Ascending aorta (tissue), 2 donors: Measurements from ENCODE around the gene WRNIP1. TPM values are rescaled to one million over a fixed set of nuclear protein-coding genes. Genes with fewer than 3 reads are reported as not detected.

Source experiments
- DNase-seq, 2 donors: peaks; one replicate each; pipeline ENCODE4 v3.0.0-alpha.2; 2019; ENCODE audit warnings: low spot score in 2 of 2
- H3K27ac ChIP-seq, 2 donors: fragments of 200-600 bp; sonication (generic); one replicate each; pipeline ENCODE4 v1.5.1; 2016 to 2017; ENCODE audit warnings: mild to moderate bottlenecking in 1 of 2
- H3K27me3 ChIP-seq: fragments of 200-600 bp; sonication (generic); one replicate; pipeline ENCODE4 v1.5.1; 2017
- H3K36me3 ChIP-seq, 2 donors: fragments of 200-600 bp; sonication (generic); one replicate each; pipeline ENCODE4 v1.5.1; 2016
- H3K4me1 ChIP-seq, 2 donors: fragments of 200-600 bp; sonication (generic); one replicate each; pipeline ENCODE4 v1.5.1; 2016 to 2017; ENCODE audit warnings: mild to moderate bottlenecking in 1 of 2
- H3K4me3 ChIP-seq, 2 donors: fragments of 200-600 bp; sonication (generic); one replicate each; pipeline ENCODE4 v1.5.1; 2016 to 2017; ENCODE audit warnings: mild to moderate bottlenecking in 1 of 2
- H3K9me3 ChIP-seq, 2 donors: fragments of 200-600 bp; sonication (generic); one replicate each; pipeline ENCODE4 v1.5.1; 2016
- intact Hi-C: fragments of 100-400 bp; cut with DNase I; formaldehyde crosslinking; loops from one replicate; pipeline ENCODE4 v1.15.1; 2023
- total RNA-seq: library from RNA; depleted of rRNA; stranded (reverse); fragments of >200 nt; gene quantifications from one replicate; pipeline ENCODE4 v1.1.0, GENCODE V29; 2016
- TF ChIP-seq, protein P1 (sequence below), 3 experiments: fragments of 200-600 bp in 2 of 3; fragments of 450-650 bp in 1 of 3; sonication (generic) in 2 of 3; IDR thresholded peaks; one replicate each; pipeline ENCODE4 v1.5.1; 2016 to 2019; ENCODE audit warnings: antibody characterized with exemption in 3 of 3, mild to moderate bottlenecking in 1 of 3, moderate library complexity in 1 of 3

WRNIP1 gene
- total RNA-seq, 1 donor from 2014 or later = 100 TPM

DNA sequence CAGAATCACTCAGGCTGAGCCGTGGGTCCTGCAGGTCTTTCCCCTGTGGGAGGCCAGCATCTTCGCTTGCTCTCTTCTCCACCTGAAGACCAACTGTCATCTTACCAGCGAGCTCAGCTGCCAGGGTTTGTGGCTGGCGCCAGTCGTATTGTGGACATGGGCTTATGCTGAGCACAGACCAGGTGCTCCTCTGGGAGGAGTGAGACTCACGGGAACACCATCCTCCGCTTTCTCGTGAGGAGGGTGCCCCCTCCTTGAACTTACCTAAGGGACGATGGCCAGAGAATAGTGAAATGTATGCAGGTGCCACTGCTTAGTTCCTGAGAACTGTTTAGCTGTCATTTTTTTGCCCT lies 17.1 kb downstream of the WRNIP1 start:
- Histone ChIP-seq H3K27me3 (no peaks in the 10 kb centered on the region), H3K9me3 (no peaks in the 10 kb centered on the region), H3K27ac (no peak overlapping the region), H3K4me1 (peaks cover 0 to 3% of the 10 kb centered on the region in 2 donors), H3K4me3 (no peak overlapping the region), H3K36me3 (peaks cover 11 to 43% of the 10 kb centered on the region in 2 donors)
- intact Hi-C loops = no loop called here
- TF ChIP-seq, protein P1, sequence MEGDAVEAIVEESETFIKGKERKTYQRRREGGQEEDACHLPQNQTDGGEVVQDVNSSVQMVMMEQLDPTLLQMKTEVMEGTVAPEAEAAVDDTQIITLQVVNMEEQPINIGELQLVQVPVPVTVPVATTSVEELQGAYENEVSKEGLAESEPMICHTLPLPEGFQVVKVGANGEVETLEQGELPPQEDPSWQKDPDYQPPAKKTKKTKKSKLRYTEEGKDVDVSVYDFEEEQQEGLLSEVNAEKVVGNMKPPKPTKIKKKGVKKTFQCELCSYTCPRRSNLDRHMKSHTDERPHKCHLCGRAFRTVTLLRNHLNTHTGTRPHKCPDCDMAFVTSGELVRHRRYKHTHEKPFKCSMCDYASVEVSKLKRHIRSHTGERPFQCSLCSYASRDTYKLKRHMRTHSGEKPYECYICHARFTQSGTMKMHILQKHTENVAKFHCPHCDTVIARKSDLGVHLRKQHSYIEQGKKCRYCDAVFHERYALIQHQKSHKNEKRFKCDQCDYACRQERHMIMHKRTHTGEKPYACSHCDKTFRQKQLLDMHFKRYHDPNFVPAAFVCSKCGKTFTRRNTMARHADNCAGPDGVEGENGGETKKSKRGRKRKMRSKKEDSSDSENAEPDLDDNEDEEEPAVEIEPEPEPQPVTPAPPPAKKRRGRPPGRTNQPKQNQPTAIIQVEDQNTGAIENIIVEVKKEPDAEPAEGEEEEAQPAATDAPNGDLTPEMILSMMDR (IDR thresholded peaks at IDR 0.05) = no peak
- no peak for DNase-seq

DNA sequence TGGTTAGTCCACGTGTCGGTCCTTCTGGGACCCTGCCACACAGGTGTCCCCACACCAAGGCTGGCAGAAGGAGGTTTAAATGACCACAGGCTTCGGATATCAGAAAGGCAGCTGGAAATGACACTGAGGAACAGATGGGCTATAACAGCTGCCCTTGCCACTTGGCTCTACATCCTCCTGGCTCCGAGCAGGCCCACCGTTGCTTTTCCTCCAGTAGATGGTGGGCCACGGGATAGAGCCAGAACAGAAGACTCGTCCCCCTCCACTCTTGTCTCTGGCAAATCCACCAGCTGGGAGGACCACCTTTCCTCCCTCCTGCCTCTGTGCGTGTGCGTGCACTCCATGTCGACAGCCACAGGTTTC lies 17.6 kb downstream of the WRNIP1 start:
- peaks cover 11 to 46% of the 10 kb centered on the region in 2 donors for H3K36me3 ChIP-seq

DNA sequence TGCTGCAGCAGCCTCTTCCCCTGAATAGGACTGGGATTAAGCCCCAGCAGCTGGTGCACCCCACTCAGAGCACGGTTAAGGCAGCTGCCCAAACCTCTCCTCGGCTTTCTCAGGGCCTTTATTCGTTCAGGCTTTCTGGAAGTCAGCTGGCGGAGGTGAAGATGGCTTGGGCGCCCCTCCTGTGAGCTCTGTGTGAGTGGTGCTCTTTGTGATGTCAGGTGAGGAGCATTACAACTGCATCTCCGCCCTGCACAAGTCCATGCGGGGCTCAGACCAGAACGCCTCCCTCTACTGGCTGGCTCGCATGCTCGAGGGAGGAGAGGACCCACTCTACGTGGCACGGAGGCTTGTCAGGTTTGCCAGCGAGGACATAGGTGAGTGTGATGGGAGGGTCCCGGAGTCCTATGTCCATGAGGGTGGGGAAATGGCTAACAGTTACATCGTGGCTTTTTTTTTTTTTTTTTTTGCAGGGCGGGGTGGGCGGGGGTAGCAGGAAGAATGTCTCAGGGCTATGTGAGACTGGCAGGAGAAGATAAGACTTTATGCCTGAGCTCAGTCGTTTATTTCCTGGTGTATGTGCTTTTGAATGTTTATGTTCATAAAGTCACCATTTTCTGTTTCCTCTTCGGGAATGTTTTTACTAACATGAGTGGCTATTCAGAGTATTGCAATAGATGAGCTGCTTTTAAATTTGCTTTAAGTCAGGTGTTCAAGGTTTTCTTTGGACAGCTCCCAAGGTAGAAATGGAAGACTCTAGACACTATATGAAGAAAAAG lies 18.2 kb downstream of the WRNIP1 start:
- intact Hi-C loops = no loop called here
- Histone ChIP-seq H3K27ac (no peak overlapping the region), H3K27me3 (no peaks in the 10 kb centered on the region), H3K4me3 (no peak overlapping the region), H3K36me3 (peaks cover 11 to 46% of the 10 kb centered on the region in 2 donors), H3K9me3 (no peaks in the 10 kb centered on the region), H3K4me1 (peaks cover 0 to 3% of the 10 kb centered on the region in 2 donors)
- TF ChIP-seq, protein P1 (IDR thresholded peaks at IDR 0.05) = peak in 1 of 3 experiments; percentile 18
- no peak for DNase-seq

More for the DNA sequence above, 17.6 kb downstream of the WRNIP1 start:
- H3K4me1 ChIP-seq = peaks cover 0 to 3% of the 10 kb centered on the region in 2 donors
- no peak for DNase-seq
- no peak overlapping the region for H3K27ac ChIP-seq
- H3K4me3 ChIP-seq = no peak overlapping the region
- no peaks in the 10 kb centered on the region for H3K9me3 ChIP-seq
- H3K27me3 ChIP-seq = no peaks in the 10 kb centered on the region
- TF ChIP-seq, protein P1 (IDR thresholded peaks at IDR 0.05) = no peak
- intact Hi-C loops = no loop called here

DNA sequence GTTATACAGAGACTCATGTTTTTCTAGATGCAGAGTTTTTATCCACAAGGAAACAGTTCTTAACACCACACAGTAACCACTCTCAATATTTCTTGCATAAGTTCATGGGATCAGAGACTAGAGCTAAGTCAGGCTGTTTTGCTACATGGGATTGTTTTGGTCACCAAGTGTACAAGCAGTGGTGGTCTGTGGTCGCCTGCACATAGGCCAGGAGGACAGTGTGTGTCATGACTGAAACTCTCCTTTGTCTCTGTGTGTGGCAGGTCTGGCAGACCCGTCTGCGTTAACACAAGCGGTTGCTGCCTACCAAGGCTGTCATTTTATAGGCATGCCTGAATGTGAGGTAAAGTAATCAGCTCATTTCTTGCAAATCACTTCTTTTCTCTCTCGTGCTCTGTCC lies 18.9 kb downstream of the WRNIP1 start:
- Histone ChIP-seq H3K27ac (no peak overlapping the region), H3K27me3 (no peaks in the 10 kb centered on the region), H3K9me3 (no peaks in the 10 kb centered on the region), H3K4me1 (peaks cover 0 to 5% of the 10 kb centered on the region in 2 donors), H3K36me3 (peaks cover 11 to 43% of the 10 kb centered on the region in 2 donors), H3K4me3 (no peak overlapping the region)
- intact Hi-C loops = no loop called here
- DNase-seq = no peak
- TF ChIP-seq, protein P1 (IDR thresholded peaks at IDR 0.05) = no peak

DNA sequence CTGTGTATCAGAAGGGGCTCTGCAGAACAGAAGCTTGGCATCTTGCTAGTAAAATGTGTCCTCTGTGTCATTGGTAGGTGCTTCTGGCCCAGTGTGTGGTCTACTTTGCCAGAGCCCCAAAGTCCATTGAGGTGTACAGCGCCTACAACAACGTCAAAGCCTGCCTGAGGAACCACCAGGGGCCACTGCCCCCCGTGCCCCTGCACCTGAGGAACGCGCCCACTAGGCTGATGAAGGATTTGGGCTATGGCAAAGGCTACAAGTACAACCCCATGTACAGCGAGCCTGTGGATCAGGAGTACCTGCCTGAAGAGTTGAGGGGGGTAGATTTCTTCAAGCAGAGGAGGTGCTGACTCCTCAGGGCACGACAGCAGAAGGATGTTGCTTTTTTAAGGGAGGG lies 19.7 kb downstream of the WRNIP1 start:
- peaks cover 0 to 14% of the 10 kb centered on the region in 2 donors for H3K4me1 ChIP-seq
- H3K27me3 ChIP-seq = no peaks in the 10 kb centered on the region
- H3K36me3 ChIP-seq = peaks cover 6 to 36% of the 10 kb centered on the region in 2 donors
- TF ChIP-seq, protein P1 (IDR thresholded peaks at IDR 0.05) = no peak
- H3K4me3 ChIP-seq = no peak overlapping the region
- DNase-seq = no peak
- intact Hi-C loops = no loop called here
- H3K9me3 ChIP-seq = no peaks in the 10 kb centered on the region
- no peak overlapping the region for H3K27ac ChIP-seq
